NB4 (cell line): ENCODE data around the gene UNC13B.

Experiments used
- MYC ChIP-seq: IDR thresholded peaks from 2 replicates; pipeline ENCODE4 v1.6.1; 2011; ENCODE audit warnings: low read depth, low read length
- POLR2A ChIP-seq: IDR thresholded peaks from 2 replicates; pipeline ENCODE4 v1.6.1; 2011; ENCODE audit warnings: mild to moderate bottlenecking; ENCODE audit not compliant: insufficient read length; ENCODE audit errors: extremely low read depth
- TF ChIP-seq, protein P1 (sequence below): IDR thresholded peaks from one replicate; pipeline ENCODE4 v1.5.1; 2012; ENCODE audit warnings: low read depth, low read length
- TF ChIP-seq, protein P2 (sequence below): IDR thresholded peaks from 2 replicates; pipeline ENCODE4 v1.6.1; 2011; ENCODE audit warnings: low read depth, low read length

DNA sequence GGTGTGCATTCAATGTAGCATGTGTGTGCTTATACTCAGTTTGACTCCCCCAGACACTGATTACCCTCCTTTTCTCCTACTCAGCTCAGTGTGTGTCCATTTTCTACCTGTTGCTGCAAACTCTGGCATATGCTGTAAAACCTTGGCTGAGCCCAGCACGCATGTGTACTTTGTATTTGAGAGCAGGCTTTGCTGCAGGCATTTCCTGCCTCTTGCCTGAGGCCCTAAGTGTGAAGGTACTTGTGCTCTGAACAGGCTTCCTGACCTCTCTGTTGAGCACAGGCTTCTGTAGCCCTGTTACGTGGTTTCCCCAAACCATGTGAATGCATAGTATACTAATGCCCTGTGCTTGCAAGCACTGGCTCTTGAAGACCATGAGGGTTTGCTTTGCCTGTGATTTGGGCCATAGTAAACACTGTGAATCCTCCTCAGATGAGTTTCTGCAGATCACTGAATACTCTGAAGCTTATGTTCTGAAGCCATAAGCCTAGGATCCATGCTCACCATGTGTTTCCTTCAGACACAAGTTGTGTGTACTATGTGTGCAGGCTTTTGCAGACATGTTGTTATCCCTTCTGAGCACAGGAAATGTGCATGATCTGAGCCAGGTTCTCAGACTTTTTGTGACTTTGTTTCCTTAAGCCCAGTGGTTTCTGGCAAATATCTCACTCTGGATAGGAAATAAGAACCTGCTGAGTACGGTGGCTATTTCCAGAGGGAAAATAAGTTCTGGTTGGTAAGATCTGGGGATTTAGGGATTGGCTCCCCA is 203.2 kb downstream of the UNC13B start:
- TF ChIP-seq, protein P1, sequence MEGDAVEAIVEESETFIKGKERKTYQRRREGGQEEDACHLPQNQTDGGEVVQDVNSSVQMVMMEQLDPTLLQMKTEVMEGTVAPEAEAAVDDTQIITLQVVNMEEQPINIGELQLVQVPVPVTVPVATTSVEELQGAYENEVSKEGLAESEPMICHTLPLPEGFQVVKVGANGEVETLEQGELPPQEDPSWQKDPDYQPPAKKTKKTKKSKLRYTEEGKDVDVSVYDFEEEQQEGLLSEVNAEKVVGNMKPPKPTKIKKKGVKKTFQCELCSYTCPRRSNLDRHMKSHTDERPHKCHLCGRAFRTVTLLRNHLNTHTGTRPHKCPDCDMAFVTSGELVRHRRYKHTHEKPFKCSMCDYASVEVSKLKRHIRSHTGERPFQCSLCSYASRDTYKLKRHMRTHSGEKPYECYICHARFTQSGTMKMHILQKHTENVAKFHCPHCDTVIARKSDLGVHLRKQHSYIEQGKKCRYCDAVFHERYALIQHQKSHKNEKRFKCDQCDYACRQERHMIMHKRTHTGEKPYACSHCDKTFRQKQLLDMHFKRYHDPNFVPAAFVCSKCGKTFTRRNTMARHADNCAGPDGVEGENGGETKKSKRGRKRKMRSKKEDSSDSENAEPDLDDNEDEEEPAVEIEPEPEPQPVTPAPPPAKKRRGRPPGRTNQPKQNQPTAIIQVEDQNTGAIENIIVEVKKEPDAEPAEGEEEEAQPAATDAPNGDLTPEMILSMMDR = no peak
- TF ChIP-seq POLR2A (no peak), MYC (no peak)
- TF ChIP-seq, protein P2, sequence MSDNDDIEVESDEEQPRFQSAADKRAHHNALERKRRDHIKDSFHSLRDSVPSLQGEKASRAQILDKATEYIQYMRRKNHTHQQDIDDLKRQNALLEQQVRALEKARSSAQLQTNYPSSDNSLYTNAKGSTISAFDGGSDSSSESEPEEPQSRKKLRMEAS = no peak
